Hematopoietic multipotent progenitor cell treated with erythropoietin and hydrocortisone succinate and interleukin-3 and kit ligand, for 4 days (in vitro differentiated cells): ENCODE measurements around the gene FAM240A.

Experiments
- DNase-seq: peaks from one replicate; pipeline ENCODE4 v3.0.0-alpha.2; 2015

Gene FAM240A

DNA sequence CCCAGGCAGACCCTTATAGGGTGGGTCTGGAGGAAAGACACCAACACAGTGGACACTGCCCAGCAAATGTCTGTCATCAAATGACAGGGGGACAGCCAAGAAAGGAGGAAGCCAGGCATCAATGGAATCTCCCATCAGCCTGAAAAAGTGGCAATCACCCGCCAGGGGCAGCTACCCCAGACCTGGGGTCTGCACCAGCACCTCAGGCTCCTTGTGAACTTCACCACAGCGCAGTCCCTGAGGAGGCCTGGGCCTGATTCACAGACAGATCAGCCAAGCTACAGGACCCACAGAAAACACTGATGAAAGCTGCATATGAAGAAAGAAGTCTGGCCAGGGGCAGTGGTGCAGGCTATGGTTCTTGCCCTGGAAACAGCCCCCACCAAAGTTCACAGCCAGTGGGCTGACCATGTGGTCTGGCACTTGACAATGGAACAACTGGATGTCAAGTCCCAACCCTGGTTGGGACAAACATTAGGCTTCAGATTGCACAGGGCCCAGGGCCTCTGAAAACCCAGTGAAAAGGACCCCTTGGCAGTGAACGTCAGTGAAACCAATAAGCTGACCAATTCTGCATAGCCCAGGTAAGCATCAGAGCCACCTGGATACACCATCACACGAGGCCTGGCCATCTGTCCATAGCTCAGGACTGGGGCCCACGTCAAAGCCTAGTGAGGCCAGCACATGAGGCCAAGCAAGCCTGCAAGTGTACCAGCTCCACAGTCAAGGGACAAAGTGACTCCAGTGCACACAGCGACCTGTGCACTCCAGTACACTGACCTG is 52.1 kb downstream of the FAM240A start:
- DNase-seq, result no peak

DNA sequence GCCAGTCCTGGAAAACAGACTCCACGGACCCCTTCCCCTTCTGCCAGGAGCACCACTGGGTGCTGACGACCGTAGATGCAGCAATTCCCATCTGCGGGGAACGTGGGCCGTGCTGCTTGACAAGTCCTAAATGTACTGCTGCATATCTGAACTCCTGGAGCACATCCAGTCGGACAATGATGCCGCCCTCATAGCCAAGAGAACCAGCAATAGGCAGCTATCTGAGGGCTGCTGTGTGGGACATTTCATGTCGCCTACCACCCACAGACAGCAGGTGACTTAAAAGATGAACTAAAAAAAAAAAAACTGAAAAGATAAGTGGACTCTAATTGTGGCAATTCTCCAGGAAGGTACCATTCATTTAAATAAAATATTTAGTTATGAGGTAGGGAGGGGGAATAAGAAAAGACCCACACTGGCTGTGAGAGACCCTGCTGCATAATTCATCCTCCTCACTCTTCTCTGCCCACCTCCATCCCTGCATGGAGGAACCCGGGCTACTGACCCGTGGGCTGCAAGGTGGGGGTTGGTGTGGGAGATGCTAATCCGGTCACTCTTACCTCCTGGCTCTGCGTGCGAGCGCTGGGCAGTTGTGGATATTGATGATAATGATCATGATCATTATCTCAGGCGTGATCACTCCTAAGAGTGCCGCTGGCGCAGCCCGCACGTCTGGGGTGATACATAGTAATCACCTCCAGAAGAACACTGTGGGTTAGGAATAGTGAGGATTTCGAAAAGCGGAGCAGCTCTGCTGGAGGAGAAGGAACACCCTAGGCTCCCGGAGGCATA is 52.8 kb downstream of the FAM240A start:
- no peak for DNase-seq

DNA sequence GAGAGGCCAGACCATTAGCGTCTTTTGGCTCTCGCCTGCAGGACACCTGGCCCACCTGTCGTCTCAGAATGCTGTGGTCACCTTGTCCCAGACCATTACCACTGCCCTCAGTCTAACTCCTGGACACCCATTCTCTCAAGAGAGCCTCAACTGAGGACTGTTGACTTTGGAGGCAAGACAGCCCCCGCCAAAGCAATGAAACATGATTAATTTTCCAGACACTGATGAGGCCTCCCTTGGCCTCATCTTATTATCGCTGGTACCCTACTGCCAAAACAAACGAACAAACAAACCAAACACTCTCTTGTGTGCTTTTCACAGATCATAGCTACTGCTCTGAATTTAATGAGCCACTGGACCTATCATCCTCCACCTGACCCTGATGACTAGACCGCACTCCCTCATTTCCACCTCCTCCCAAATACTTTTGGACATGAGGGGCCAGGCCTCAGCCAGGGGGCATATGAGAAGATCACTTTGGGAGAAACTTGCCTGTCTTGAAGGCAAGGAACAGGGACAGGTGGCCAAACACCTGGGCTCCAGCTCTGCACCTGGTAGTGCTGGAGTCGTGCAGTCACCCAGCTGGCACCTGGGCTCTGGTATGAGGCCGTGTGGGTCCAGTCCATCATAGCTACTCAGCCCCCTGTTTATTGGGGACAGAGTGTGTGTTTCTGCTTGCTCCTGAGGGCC is 53.6 kb downstream of the FAM240A start:
- DNase-seq, result no peak

DNA sequence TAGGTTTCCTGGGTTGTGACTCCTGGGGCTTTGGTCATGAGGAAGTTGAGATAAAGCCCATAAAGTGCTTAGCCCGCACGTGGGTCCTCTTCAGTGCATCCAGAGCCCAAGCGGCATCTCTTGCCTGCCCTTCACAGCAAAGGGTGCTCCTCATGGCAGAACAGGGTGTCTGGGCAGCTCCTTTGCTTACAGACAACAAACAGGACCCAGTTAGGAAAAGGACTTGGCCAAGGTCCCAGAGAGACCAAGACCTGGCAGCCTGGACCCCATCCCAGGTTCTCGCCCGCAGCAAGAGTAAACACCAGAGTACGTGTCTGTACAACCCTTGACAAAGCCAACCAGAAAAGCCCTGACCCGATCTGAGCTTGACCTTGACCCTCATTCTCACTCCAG is 54.1 kb downstream of the FAM240A start:
- no peak for DNase-seq

DNA sequence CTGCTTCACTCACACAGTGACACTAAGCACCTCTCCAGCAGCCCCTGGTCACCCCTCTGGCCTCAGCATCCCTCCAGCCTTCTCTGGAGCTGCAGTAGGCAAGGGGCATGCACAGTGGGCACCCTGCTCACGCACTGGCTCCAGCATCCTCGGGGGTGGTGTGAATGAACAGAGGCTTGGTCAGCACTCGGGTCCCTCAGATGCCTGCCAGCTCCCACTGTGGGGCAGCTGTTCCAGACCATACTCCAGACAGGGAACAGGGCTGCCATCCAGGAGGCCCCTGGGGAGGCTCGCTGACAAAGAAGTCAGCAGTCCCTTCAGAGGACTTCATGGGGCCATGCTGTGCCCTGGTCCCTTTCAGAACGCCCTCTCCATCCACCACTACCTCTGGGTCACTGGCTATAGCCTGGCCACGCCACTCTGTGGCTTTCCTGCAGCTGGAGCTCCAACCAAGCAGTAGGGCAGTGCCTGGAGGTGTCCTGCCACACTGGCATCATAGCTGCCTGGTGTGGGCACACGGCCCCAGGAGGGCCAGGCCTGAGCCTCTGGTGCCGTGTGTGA is 54.8 kb downstream of the FAM240A start:
- DNase-seq, result no peak

DNA sequence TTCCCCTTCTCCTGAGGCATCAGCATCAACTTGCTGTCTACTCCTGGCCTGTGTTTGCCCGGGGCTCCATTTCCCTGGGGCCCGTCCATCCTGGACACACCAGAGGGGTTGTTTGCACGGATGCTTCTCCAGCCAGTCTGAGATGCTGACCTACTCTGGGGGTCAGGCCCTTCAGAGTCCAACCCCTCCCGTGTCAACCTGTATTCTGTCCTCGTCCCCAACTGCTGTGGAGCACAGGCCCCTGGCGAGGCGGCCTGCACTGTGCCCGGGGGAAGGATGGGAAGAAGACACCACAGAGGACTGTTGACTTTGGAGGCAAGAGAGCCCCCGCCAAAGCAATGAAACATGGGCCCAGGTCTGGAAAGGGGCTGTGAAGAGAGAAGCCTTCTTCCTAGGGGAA is 55.3 kb downstream of the FAM240A start:
- DNase-seq, result no peak

DNA sequence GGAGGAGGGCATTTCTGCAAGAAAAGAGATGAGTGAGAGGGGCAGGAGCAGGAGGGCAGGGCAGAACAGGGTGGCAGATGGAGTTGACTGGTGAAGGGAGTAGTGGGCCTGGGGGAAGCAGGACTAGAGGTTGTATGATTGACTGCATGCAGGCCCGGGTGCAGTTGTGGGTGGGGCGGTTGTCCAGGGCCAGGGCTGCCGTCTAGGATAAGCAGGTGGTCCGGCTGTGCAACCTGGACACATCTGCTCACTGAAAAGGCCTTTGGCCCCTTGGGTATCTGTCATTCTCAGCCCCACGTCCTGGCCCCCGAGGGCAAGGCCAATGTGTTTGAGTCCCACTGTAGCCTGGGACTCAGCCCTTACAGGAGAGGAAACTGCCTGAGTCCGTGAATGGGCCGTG is 55.8 kb downstream of the FAM240A start:
- DNase-seq, result no peak

DNA sequence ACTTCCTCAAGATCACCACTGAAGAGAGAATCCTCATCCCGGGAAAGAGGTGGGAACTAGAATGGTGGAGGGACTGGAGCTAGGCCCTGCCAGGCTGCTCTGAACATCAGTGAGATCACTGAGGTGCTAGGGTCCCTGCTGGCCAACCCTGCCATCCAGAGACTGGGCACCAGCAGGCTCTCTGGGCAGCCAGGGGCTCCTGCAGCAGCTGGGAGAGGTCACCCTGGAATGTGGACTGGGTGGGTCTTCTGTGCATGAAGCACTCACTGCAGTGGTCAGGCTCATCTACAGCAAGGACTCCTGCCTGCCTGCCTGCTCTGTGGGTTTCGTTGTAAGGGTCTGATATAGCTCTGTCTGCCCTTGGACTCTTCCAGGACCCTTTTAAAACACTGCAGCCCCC is 56.3 kb downstream of the FAM240A start:
- no peak for DNase-seq

DNA sequence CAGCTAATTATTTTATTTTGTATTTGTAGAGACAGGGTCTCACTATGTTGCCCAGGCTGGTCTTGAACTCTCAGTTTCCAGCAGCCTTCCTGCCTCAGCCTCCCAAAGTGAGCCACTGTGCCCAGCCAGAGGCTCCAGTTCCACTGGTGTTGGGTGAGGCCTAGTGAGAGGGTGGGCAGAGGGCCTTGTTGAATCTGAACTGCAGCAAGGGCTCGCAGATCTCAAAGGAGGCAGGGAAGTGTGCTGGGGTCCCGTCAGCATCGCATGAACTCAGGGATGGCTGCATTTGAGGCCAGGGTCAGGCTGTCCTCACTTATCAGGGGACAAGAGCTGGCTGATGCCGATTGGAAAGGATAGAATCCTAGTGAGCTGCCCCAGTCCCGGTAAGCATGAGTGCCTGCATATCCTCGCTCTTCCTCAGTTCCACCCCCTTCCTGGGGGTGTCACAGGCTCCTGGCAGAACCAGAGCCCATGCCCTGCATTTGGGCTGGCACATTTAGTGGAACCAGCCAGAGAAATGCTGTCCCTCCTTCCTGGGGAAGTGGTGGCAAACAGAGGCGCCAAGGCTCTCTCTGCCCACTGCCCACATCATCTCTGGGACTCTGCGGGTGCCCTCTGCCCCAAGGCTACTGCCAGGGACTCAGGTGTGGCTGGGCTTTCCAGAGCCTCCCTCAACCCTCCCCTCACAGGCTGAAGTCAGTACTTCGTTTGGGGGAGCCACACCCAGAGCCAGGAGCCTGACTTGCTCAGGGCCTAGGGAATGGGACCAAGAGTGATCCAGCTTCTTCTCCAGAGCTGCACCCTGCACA is 57.1 kb downstream of the FAM240A start:
- DNase-seq, result no peak

DNA sequence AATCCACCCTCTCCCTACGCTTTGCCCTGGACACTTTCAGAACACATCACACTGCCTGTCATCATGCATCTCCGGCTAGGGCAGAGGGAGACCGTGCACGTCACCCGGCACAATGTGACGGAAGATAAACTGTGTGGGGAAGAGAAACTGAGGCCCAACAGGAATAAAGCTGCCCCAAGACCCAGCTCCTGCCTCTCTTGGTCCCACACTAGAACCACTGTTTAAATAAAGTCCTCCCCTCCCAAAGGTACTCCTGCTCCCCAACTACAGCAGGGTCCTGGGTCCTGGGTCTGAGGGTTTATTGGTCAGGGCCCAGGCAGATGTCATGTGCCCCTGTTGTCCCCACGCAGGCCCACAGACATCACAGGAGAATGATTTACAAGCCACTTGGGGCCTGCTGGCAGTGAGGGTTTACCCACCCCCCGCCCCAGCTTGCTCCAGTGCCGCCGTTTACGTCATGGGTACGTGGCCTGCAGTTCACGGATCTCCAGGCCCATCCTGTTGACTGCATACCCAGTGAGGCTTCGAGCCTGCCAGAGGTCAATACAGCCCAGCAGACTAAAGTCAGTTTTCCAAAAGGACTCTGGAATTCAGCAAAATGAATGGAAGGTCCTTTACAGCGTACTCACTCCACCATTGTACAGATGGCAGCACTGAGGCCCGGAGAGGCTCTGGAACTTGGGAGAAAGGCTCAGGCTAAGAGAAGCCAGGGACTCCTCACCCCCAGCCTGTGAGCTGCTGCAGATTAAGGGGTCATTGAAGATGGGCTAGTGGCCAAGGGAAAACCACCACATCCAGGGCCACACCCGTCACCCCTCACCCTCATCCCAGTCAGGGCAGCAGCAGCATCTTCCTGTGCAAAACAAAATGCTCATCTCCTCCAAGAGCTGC is 57.9 kb downstream of the FAM240A start:
- DNase-seq, result no peak

DNA sequence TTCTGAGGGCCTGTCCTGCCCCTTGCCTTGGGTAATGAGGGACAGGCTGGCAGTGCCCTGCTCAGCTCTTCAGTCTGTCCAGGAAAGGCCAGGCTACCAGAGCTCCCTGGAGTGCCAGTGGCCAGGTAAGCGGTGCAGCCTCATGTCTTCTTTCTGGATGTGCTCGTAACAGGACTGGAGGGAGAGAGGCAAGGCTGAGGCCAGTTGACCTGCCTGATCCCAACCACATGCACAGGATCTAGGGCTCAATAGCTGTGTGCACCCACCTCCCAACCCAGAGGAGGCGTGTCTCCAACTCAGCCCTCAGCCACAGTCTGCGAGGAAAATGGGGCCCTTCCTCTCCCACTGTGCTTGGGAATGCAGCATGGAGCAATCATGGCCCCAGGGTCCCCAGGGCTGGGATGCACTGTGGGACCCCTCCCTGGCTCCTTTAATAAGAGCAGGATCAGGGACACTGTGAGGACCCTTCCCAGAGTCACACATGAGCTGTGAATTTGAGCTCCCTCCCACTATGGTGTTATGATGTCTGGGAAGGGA is 58.6 kb downstream of the FAM240A start:
- no peak for DNase-seq

DNA sequence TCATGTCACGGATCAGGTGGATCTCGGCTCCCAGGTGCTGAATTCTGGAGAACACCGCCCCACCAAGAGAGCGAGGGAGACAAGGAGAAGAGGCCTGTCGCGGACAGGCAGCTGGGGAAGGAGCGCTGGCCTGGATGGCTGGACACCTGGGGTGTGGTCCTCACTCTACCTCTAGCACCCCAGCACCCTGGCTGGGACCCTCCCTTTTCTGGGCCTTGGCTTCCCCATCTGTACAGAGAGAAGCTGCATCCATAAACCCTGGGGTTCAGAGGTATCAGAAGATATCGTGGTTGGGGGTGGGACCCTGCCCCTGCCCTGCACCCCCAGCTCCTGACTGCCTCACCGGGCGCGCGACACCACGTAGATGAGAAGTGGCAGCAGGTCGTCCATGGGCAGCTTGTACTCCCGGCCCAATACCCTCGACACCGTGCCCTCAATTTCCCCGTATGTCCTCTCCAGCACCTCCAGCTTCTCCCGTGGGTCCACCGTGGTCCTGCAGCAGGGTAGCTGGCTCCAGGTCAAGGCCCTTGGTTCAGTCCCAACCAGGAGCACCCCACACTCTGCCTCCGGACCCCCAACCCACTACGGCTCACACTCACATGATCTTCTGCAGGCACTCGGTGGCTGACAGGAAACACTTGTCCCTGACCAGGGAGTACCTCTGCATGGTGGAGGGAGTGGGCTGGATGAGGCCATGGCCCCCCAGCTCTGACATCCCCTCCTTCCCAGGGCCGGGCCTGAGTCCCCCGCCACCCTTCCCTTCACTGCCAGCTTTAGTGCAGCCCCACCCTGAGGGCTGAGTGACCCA is 59.4 kb downstream of the FAM240A start:
- no peak for DNase-seq

DNA sequence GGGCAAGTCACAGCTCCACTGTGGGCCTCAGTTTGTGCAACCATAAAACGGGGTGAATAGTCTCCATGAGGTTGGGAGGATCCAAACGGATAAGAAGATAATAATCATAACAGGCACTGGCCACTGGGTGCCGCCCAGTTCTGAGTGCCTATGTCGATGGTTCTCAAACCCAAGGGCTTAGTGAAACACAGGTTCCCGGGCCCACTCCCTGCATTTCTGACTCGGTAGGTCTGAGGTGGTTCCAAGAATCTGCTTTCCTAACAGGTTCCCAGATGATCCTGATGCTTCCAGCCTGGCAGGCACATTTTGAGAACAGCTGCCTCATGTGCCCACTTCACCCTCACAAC is 60.0 kb downstream of the FAM240A start:
- no peak for DNase-seq

DNA sequence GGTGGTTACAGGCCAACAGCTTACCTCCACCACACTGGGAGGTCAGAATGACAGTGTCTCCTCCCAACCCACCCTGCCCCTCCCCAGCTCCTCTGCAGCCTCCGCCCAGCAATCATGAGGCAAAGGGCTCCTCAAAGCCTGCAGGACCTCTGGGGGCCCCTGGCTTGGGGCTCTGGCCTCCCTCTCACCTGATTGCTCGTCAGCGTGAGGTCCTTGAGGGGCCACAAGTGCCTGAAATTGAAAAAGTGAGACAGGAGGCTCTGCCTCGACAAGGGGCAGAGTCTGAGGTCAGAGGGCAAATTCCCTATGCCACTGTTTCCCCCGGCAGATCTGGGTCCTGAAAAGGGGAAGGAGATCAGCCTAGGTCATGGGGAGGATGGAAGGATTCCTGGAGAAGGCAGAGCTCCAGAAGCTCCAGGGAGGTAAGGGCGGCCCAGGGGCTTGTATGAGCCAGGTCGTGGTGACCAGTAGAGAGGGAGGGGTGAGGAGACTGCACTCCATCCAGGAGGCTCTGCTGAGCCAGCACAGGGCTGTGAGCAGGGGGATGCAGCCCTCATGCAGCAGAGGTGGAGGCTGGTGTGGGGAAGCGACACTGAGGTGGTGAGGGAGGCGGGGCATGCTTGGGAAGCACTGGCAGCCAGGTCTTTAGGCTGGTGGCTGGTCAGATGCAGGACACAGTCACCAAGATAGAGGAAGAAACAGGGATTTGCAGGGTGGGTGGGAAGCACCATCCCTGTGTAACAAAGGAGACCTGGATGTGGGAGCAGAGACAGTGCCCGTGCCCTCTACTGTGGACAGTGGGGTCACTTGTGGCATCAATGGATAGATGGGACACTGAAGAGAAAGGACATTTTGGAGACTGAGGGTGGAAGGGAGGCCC is 61.1 kb downstream of the FAM240A start:
- no peak for DNase-seq

DNA sequence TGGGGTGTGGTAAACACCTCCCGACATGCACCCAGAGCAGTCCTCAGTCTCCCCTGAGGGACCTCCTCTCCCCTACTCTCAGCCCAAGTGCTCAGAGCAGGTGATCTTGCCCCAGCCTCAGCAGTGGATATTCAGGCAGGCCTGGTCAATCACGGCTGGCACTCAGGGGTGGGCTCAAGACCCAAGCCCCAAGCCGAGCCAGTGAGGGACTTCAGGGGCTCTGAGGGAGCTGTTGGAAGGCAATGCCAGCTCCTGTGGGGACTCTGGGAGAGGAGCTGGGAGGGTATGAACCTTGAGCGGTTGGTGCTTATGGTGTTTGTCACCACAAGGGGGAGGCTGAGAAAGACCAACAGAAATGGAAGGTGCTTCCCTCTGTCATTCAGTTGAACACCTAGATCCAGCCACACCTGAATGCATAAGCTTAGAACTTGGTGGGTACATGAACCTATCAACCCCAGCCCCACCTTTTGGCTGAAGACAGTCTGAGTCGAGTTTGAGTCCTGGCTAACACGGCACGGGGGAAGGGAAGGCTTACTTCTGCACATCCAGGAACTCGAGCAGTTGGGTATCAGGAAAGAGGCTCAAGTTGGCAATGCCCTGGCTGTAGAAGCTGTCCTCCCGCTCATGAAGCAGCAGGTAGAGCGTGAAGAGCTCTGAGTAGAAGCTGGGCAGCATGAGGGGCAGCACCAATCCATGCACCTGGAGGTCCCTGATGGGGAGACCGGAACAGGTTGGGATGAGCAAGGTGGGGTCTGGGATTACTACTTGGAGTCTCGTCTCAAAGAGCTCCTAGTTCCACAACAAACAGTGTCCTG is 61.9 kb downstream of the FAM240A start:
- peak; percentile 35 for DNase-seq

DNA sequence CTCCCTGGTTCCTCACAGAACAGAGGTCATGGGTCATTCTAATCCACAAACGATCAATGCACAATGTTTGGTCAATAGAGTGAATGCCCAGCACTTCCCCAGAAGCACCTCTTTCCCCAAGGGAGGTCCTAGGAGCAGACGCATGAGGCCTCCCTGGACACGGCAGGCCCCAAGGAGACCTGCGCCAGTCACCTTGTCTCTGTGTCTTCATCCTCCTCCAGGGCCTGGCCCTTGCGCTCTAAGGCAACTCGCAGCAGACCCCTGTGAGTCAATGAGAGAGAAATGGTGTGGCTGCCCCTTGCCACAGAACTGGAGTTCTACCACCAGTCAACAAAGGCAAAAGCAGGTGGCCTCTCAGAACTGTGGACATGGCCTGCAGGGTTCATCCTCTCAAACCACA is 63.1 kb downstream of the FAM240A start:
- DNase-seq, result no peak
